ENCODE results near the gene CCDC57. TPM values are rescaled to one million over a fixed set of nuclear protein-coding genes. Genes with fewer than 3 reads are reported as not detected.
A peak's percentile ranks its signal among the peaks of the same experiment; 100 is the strongest.

CCDC57 gene
- total RNA-seq, 1 experiment from 2014 or later: 36.6 TPM

GRCh38 chr17:82153745-82154375 is 58.8 kb downstream of the CCDC57 start:
- H3K4me3 ChIP-seq (ENCODE audit: low read length): no peak overlapping the region
- no peaks in the 10 kb centered on the region for H3K27me3 ChIP-seq (ENCODE audit: low read length)
- H3K36me3 ChIP-seq (ENCODE audit: low read depth, low read length): no peaks in the 10 kb centered on the region
- BruUV-seq (replicated peaks): no TSS peak
- no peaks in the 10 kb centered on the region for H3K79me2 ChIP-seq (ENCODE audit: low read length)
- peak; percentile 96 for ATAC-seq
- TF ChIP-seq CTCF (conservative IDR thresholded peaks at IDR 0.05; ENCODE audit: low read depth, low read length): peak; percentile 91
- TF ChIP-seq EZH2 (IDR thresholded peaks at IDR 0.05; ENCODE audit: low read length, unreplicated experiment): no peak
- no peaks in the 10 kb centered on the region for H4K20me1 ChIP-seq (ENCODE audit: low read length)
- H3K9ac ChIP-seq (ENCODE audit: low read length): no peak overlapping the region
- no peaks in the 10 kb centered on the region for H3F3A ChIP-seq (ENCODE audit: low read length, unreplicated experiment)
- no peaks in the 10 kb centered on the region for H3K4me1 ChIP-seq (ENCODE audit: insufficient read depth, low read length)
- H3K27ac ChIP-seq (ENCODE audit: low read length): no peak overlapping the region
- no peaks in the 10 kb centered on the region for H3K9me3 ChIP-seq (ENCODE audit: low read length)
- intact Hi-C loops (cut with micrococcal nuclease): loop anchor here (1.0 kb wide), 1 partner anchor 48 kb away; no protein-coding TSS in a partner anchor
- no peak overlapping the region for H2AFZ ChIP-seq (ENCODE audit: low read length)
- H3K4me2 ChIP-seq (ENCODE audit: low read length): no peak overlapping the region
- peak; percentile 85 for DNase-seq
- ChIA-PET POLR2A (ENCODE audit: unreplicated experiment) (no interaction called here), CTCF (interaction anchor here (0.6 to 1.3 kb wide), 5 partner anchors 29 to 123 kb away, joined by 3 to 4 read pairs (median 3); partner anchors contain the start of gene DCXR)
- H3K9me2 ChIP-seq (replicated peaks; ENCODE audit: low read length): no peaks in the 10 kb centered on the region

GRCh38 chr17:82153295-82153691 is 59.3 kb downstream of the CCDC57 start:
- Histone ChIP-seq H3K9ac (ENCODE audit: low read length) (no peak overlapping the region), H3K36me3 (ENCODE audit: low read depth, low read length) (no peaks in the 10 kb centered on the region), H2AFZ (ENCODE audit: low read length) (no peak overlapping the region), H3K79me2 (ENCODE audit: low read length) (no peaks in the 10 kb centered on the region), H3K27ac (ENCODE audit: low read length) (no peak overlapping the region), H3K9me3 (ENCODE audit: low read length) (no peaks in the 10 kb centered on the region), H3F3A (ENCODE audit: low read length, unreplicated experiment) (no peaks in the 10 kb centered on the region), H3K4me1 (ENCODE audit: insufficient read depth, low read length) (no peaks in the 10 kb centered on the region), H4K20me1 (ENCODE audit: low read length) (no peaks in the 10 kb centered on the region), H3K4me3 (ENCODE audit: low read length) (no peak overlapping the region), H3K27me3 (ENCODE audit: low read length) (no peaks in the 10 kb centered on the region), H3K4me2 (ENCODE audit: low read length) (no peak overlapping the region), H3K9me2 (replicated peaks; ENCODE audit: low read length) (no peaks in the 10 kb centered on the region)
- TF ChIP-seq CTCF (conservative IDR thresholded peaks at IDR 0.05; ENCODE audit: low read depth, low read length): no peak
- no peak for TF ChIP-seq EZH2phosphoT487 (IDR thresholded peaks at IDR 0.05; ENCODE audit: borderline replicate concordance, low read length)
- no peak for TF ChIP-seq EZH2 (IDR thresholded peaks at IDR 0.05; ENCODE audit: low read length, unreplicated experiment)
- ATAC-seq (no peak), DNase-seq (no peak)
- CTCF ChIA-PET: interaction anchor here (1.3 kb wide), 1 partner anchor 123 kb away, joined by 4 read pairs; no protein-coding TSS in a partner anchor
- BruUV-seq (replicated peaks): no TSS peak
- POLR2A ChIA-PET (ENCODE audit: unreplicated experiment): no interaction called here
- intact Hi-C loops (cut with micrococcal nuclease): no loop called here

GRCh38 chr17:82152556-82153294 is 59.9 kb downstream of the CCDC57 start:
- no peak overlapping the region for H3K4me3 ChIP-seq (ENCODE audit: low read length)
- POLR2A ChIA-PET (ENCODE audit: unreplicated experiment): no interaction called here

More at GRCh38 chr17:82152556-82153294, 59.9 kb downstream of the CCDC57 start:
- no peaks in the 10 kb centered on the region for H3K9me2 ChIP-seq (replicated peaks; ENCODE audit: low read length)
- no TSS peak for BruUV-seq (replicated peaks)
- intact Hi-C loops (cut with micrococcal nuclease): no loop called here
- H3K9ac ChIP-seq (ENCODE audit: low read length): no peak overlapping the region
- CTCF ChIA-PET: interaction anchor here (0.7 kb wide), 1 partner anchor 18 kb away, joined by 3 read pairs; no protein-coding TSS in a partner anchor
- no peak overlapping the region for H3K27ac ChIP-seq (ENCODE audit: low read length)
- H3K4me1 ChIP-seq (ENCODE audit: insufficient read depth, low read length): no peaks in the 10 kb centered on the region
- DNase-seq: no peak
- no peaks in the 10 kb centered on the region for H4K20me1 ChIP-seq (ENCODE audit: low read length)
- no peak overlapping the region for H2AFZ ChIP-seq (ENCODE audit: low read length)
- no peaks in the 10 kb centered on the region for H3K27me3 ChIP-seq (ENCODE audit: low read length)
- ATAC-seq: no peak
- no peaks in the 10 kb centered on the region for H3K9me3 ChIP-seq (ENCODE audit: low read length)
- no peaks in the 10 kb centered on the region for H3K36me3 ChIP-seq (ENCODE audit: low read depth, low read length)
- TF ChIP-seq EZH2 (IDR thresholded peaks at IDR 0.05; ENCODE audit: low read length, unreplicated experiment) (no peak), CTCF (conservative IDR thresholded peaks at IDR 0.05; ENCODE audit: low read depth, low read length) (no peak), EZH2phosphoT487 (IDR thresholded peaks at IDR 0.05; ENCODE audit: borderline replicate concordance, low read length) (no peak)
- no peaks in the 10 kb centered on the region for H3K79me2 ChIP-seq (ENCODE audit: low read length)
- H3K4me2 ChIP-seq (ENCODE audit: low read length): no peak overlapping the region
- H3F3A ChIP-seq (ENCODE audit: low read length, unreplicated experiment): no peaks in the 10 kb centered on the region
